HL-60 (cell line): ENCODE results near the gene NPC2.

Experiments
- CTCF ChIP-seq: IDR thresholded peaks from one replicate; pipeline ENCODE4 v1.5.1; 2011; ENCODE audit warnings: low read length, control low read depth, inconsistent platforms; ENCODE audit not compliant: insufficient read depth
- GABPA ChIP-seq: IDR thresholded peaks from 2 replicates; pipeline ENCODE4 v1.6.1; 2012; ENCODE audit warnings: low read depth

DNA sequence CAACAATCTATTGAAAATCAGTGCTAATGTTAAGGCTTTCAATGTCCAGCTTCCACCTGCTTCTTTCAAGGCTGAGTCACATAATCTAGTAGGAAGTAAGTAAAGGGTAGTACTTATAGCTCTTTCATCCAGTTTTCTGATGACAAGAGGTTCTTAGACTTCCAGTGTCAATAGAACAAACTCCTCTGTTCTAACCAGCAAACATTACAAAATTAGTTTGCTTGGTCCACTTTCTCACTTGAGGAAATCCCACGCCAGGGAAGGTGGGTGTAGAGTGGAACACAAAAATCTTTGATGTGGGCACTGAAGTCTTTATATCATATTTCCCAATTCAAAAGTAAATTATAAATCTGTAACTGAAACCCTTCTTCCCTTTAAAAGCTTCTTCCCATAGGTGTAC lies 2.6 kb downstream of the NPC2 start:
- no peak for TF ChIP-seq GABPA
- TF ChIP-seq CTCF: no peak
